DMS153 (cell line): ENCODE data around the gene ATXN1.
A peak's percentile ranks its signal among the peaks of the same experiment; 100 is the strongest.

ENCODE experiments used
- DNase-seq: peaks from one replicate; lab custom pipeline; 2025; lab: John Stamatoyannopoulos, UW

The ATXN1 gene

GRCh38 chr6:16331384-16332174 is 429.7 kb downstream of the ATXN1 start:
- peak; percentile 59 for DNase-seq

- no peak for DNase-seq
Measured at GRCh38 chr6:16329233-16329632, 432.0 kb downstream of the ATXN1 start.

- DNase-seq: no peak
Measured at GRCh38 chr6:16327777-16328325, 433.4 kb downstream of the ATXN1 start.

DNA sequence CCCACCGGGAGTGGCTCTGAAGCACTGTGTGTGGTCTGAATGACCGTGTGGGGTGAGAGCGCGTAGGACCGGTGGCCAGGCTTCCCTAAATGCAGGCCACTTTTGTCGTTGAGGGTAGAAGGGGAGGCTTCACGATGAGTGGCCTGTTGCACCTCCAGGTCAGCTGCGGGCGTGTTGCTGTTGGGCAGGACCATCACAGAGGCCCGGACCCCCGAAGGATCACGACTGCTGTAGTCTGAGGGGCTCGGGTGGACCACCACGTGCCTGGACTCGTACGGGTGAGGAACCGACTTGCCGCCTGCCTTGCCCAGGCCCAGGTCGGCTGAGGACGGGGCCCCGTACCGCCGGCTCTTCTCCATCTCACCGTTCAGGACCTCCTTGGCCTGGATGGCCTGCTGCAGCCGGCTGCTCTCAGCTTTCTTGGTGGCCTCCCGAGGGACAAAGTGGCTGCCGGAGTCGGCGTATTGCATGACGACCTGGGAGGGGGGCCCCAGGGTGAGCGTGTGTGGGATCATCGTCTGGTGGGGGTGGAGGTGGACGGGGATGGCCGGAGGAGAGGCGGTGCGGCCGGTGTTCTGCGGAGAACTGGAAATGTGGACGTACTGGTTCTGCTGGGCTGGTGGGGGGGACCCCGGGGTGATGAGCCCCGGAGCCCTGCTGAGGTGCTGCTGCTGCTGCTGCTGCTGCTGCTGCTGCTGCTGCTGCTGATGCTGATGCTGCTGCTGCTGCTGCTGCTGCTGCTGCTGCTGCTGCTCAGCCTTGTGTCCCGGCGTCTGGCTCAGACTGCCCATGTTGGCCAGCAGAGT is 434.1 kb downstream of the ATXN1 start:
- no peak for DNase-seq

- DNase-seq: no peak
Measured at GRCh38 chr6:16326531-16326930, 434.7 kb downstream of the ATXN1 start.

DNA sequence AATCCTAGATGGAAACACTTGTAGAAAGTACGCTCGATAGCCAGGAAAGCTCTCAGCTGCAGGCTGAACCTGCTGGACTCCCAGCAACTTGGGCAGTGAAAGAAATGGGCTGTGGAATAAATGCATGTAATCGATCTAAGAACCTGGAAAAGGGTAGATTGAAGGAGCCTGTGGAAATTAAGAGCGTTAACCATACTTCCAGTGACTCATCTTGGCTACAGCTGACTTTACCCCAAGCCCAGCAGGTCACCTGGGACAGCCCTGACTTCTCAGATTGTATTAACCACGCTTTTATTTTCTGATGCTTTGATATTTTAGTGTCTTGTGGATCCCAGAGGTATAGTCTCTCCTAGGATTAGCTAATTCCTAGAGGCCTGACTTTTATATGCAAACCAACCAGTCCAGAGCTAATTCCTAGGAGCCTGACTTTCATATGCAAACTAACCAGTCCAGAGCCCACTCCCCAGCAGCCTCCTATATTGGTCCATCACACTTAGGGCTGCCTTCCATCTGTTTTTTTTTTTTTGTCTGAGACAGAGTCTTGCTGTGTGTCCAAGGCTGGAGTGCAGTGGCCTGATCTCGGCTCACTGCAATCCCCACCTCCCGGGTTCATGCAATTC is 436.5 kb downstream of the ATXN1 start:
- DNase-seq: no peak

DNA sequence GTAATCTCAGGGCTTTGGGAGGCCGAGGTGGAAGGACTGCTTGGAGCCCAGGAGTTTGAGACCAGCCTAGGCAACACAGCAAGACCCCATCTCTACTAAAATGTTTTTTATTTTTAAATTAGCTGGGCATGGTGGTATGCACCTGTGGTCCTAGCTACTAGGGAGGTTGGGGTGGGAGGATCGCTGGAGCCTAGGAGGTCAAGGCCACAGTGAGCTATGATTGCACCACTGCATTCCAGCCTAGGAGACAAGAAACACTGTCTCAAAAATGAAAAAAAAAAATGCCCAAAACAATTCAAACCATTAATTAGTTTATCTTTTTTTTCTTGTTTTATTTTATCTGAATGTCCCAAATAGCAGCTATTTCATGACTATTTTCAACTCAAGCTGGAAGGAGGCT is 437.1 kb downstream of the ATXN1 start:
- DNase-seq: no peak

DNA sequence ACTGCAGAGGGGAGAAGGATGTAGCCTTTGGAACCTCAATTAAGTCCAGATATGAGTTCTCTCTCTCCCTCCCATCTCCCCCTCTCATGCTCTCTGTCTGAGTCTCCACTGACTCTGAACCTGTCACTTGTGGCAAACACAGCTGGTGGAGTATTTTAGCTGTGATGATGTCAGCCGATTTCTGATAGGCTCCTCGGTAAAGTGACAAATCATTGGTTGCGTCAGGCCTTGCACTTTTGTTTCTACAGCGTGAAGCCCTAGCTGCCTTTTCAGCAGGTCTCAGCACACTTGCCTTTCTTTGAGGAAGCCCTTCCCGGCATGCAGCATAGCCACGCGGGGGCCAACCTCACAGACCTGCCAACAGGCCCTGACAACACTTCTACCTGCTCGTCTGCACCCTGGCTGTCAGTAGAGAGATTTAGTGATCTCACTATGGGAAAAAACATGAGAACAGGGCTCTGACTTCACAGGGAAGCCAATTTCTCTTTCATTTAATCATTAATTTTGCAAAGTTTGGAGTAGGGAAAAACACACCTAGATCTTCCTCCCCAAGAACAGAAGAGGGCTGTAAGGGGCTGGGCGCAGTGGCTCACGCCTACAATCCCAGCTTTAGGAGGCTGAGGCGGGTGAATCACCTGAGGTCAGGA is 438.5 kb downstream of the ATXN1 start:
- DNase-seq: peak; percentile 89

DNA sequence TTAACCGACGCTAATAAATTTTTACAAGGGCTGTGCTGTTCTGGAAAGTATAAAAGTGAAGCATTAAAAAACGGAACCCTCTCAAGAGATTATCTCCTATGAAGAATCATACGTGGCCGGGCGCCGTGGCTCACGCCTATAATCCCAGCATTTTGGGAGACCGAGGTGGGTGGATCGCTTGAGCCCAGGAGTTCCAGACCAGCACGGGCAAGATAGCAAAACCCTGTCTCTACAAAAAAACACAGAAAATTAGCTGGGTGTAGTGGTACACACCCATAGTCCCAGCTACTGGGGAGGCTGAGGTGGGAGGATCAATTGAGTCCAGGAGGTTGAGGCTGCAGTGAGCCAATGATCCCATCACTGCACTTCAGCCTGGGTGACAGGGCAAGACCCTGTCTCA is 439.4 kb downstream of the ATXN1 start:
- no peak for DNase-seq

- no peak for DNase-seq
Measured at GRCh38 chr6:16321341-16321710, 439.9 kb downstream of the ATXN1 start.

DNA sequence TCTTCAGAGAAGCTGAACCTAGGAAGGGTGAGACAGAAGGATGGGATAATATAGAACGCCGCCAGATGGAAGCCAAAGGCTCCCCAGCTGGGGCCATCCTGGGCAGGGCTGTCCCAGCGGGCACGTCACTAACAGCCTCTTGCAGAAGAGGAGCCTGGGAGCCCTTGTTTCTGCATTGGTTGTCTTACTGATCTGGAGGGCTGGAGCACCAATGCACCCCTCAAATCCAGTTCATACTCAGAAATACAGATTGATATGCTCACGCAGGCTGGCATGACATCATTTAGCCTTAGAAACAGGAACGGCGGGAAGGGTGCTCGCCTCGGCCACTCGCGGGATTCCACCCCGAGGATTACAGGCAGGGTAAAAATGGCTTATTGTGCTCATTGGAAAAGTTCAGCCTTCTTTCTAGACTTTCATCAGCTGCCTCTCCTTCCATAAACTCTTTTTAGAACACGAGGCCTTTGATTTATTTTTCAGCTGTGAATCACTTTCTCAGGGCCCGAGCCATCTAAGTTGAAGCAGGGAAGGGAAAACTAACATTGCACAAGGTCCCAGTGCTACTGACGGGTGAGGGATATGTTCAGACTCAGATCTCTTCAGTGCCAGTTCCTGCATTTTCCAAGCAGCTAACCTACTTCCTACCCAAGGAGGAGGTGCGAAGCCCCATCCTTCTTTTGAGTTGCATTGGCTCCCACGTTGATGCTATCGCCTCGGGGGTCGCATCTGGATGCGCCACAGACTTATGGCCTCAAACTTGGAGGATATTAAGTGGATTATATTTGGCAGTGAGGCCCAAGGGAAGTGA is 440.5 kb downstream of the ATXN1 start:
- no peak for DNase-seq

GRCh38 chr6:16319813-16320532 is 441.3 kb downstream of the ATXN1 start:
- peak; percentile 70 for DNase-seq

- no peak for DNase-seq
Measured at GRCh38 chr6:16318953-16319720, 442.1 kb downstream of the ATXN1 start.

DNA sequence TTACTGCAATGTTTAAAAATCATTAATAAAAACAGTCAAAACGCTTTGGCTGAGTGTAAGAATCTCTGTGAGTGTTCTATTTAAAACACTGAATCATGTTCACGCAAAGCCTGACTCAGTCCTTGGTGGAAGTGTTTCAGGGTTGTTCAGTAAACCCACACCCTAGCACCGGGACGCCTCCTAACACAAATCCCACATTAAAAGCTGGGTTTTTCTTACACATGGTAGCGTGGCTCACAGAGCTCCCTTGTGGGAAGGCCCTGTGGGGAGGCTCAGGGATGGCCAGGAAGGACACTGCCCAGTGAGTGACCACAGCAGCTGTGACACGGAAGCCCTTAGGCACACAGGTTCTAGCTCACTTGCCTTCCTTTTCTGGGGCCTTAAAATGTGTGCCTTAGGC is 442.7 kb downstream of the ATXN1 start:
- DNase-seq: no peak

- peak; percentile 3 for DNase-seq
Measured at GRCh38 chr6:16316741-16317251, 444.5 kb downstream of the ATXN1 start.

GRCh38 chr6:16314296-16314695 is 447.0 kb downstream of the ATXN1 start:
- no peak for DNase-seq

DNA sequence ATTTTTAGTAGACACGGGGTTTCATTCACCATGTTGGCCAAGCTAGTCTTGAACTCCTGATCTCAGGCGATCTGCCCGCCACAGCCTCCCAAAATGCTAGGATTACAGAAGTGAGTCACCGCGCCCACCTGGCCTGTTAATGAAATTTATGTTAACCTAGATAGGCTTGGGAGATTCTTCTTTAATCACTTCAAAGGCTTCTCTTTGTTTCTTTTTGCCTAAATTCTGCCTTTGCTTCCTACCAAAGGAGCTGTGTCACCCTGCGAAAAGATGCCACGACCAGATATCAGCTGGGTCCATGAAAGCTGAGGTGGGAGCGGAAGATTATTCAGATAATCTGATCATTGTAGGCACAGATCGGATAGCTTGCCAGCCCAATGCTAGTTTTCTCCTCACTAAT is 447.5 kb downstream of the ATXN1 start:
- no peak for DNase-seq

GRCh38 chr6:16311763-16312162 is 449.5 kb downstream of the ATXN1 start:
- no peak for DNase-seq

DNA sequence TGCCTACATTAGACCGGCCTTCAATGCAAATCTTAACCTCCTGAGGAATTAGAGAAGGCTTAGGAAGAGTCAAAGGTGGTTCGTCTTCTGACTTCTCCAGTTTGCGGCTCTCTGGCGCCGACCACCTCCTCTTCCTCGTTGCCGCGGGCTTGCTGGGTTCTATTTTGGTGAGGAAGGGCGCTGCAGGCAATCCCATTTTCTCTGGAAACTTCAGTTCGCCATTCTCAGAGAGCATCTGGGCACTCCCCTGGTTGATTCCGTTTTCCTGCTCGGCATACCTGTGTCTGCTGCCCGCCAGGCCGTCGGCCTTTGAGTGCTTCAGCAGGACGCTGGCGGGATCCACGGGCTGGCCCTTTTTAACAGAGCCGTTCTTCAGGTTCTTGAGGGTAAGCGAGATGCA is 454.9 kb downstream of the ATXN1 start:
- no peak for DNase-seq

DNA sequence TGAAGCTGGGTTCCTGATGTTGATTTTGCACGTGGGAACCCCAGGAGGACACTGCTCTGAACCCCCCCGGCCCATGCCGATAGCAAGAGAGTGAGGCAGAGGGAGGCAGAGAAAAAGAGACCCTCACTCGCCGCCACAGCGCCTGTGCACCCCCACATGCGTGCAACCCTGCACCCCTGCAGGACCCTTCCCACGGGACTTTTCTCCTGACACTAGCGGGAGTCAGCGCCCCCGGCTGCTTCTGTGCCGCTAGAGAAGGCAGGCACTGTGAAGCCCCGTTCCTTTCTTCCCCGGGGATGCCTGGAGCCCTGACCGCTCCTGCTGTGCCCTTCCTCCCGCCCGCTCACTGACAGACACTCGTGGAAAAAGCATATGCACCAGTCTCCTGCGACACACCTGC is 455.5 kb downstream of the ATXN1 start:
- DNase-seq: no peak
